ENCODE measurements around the gene SLC13A2. TPM values are rescaled to one million over a fixed set of nuclear protein-coding genes. Genes with fewer than 3 reads are reported as not detected.

SLC13A2 gene
- total and polyA plus RNA-seq, 12 donors: not detected

DNA sequence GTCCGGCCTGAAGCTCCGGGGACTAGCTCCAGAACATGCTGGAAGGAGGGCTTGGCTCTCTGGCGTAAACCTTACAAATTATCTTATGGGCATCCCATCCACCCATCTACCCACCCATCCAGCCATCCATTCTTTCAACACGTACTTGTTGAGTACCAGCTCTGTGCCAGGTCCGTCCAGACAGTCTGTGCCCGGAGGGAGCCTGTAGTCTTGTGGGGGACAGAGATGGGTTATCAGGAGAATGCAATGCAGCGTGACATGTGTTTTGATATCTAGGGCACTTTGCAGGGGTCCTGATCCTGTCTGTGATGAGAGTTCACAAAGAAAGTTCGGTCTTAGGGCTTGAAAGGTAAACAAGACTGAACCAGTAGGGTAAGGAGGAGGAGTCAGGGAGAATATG, 4.1 kb upstream of the SLC13A2 start:
- no peak overlapping the region for H3K4me3 ChIP-seq
- no peaks in the 10 kb centered on the region for H3K9me3 ChIP-seq
- intact Hi-C loops (cut with DNase I): loop anchor here in 1 of 10 donors (10.0 kb wide), 1 partner anchor 65 kb away; the partner anchor contains the start of gene SLC46A1
- no peaks in the 10 kb centered on the region for H3K36me3 ChIP-seq
- no peak for DNase-seq
- WGBS, 2 donors: 49 to 63% methylated on average over 8 of the region's 8 CpGs
- no peak for ATAC-seq
- peaks cover 0 to 29% (median 16%) of the 10 kb centered on the region in 7 donors for H3K27me3 ChIP-seq
- H3K27ac ChIP-seq: no peak overlapping the region
- TF ChIP-seq, protein P1, sequence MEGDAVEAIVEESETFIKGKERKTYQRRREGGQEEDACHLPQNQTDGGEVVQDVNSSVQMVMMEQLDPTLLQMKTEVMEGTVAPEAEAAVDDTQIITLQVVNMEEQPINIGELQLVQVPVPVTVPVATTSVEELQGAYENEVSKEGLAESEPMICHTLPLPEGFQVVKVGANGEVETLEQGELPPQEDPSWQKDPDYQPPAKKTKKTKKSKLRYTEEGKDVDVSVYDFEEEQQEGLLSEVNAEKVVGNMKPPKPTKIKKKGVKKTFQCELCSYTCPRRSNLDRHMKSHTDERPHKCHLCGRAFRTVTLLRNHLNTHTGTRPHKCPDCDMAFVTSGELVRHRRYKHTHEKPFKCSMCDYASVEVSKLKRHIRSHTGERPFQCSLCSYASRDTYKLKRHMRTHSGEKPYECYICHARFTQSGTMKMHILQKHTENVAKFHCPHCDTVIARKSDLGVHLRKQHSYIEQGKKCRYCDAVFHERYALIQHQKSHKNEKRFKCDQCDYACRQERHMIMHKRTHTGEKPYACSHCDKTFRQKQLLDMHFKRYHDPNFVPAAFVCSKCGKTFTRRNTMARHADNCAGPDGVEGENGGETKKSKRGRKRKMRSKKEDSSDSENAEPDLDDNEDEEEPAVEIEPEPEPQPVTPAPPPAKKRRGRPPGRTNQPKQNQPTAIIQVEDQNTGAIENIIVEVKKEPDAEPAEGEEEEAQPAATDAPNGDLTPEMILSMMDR (IDR thresholded peaks at IDR 0.05): no peak
- peaks cover 0 to 26% (median 0%) of the 10 kb centered on the region in 9 donors for H3K4me1 ChIP-seq

DNA sequence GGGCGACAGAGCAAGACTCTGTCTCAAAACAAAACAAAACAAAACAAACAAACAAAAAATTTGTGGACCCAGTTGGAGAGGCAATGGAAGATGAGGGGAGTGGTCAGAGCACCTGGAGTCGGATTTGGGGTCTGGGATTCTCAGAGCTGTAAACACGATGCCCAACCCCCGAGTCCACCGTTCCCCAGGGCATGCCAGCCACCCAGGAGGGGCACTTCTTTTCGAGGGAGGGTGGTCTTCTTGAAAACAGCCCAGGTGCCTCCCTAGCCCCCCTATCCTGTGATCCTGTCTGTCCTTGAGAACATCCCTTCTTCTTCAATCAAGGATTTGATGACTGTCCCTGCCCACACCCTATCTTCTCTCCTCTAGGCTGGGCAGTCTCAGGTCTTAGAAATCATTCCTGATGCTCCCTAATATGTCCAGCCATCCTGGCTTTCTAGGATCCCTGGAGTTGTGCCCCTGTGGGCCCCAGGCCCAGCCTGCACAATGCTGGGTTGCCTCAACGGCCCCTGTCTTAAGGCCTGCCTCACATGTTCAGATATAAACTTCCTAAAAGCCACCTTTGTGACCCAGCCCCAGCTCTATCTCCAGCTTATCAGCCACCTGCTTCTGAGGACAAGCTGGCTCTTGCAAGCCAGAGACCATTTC, 3.1 kb upstream of the SLC13A2 start:
- intact Hi-C loops (cut with DNase I): no loop called here
- DNase-seq (no peak), ATAC-seq (no peak)
- H3K27ac ChIP-seq: no peak overlapping the region
- 73 to 81% methylated on average over 7 of the region's 7 CpGs for WGBS, 2 donors
- peaks cover 0 to 26% (median 0%) of the 10 kb centered on the region in 9 donors for H3K4me1 ChIP-seq
- no peaks in the 10 kb centered on the region for H3K9me3 ChIP-seq
- TF ChIP-seq, protein P1 (IDR thresholded peaks at IDR 0.05): no peak
- peaks cover 0 to 18% (median 14%) of the 10 kb centered on the region in 7 donors for H3K27me3 ChIP-seq
- no peak overlapping the region for H3K4me3 ChIP-seq
- no peaks in the 10 kb centered on the region for H3K36me3 ChIP-seq

DNA sequence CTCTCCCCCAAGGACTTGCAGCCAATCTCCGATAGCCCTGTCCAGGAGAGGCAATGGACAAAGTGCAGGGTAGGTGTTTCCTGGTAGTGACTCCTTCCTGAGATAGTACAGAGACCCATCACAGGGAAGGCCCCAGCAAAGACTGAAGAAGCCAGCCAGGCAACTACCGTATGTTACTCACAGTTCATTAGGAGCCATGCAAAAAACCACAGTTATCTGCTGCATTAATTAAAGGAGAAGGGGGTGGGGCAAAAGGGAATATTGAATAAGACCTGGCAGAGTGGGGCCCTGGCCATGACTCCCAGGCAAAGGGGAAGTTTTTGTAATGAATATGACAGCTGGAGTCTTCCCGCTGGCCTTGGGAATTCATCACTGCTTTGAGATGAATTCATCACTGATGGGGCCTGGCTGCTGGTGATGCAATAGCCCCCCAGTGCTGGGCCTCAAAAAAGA, 2.5 kb upstream of the SLC13A2 start:
- 56 to 64% methylated on average over 3 of the region's 3 CpGs for WGBS, 2 donors
- Histone ChIP-seq H3K4me3 (no peak overlapping the region), H3K27me3 (peaks cover 0 to 14% (median 10%) of the 10 kb centered on the region in 7 donors), H3K36me3 (no peaks in the 10 kb centered on the region), H3K4me1 (peaks cover 0 to 23% (median 0%) of the 10 kb centered on the region in 9 donors), H3K9me3 (no peaks in the 10 kb centered on the region), H3K27ac (no peak overlapping the region)
- TF ChIP-seq, protein P1 (IDR thresholded peaks at IDR 0.05): no peak
- no peak for ATAC-seq
- no peak for DNase-seq
- intact Hi-C loops (cut with DNase I): no loop called here

DNA sequence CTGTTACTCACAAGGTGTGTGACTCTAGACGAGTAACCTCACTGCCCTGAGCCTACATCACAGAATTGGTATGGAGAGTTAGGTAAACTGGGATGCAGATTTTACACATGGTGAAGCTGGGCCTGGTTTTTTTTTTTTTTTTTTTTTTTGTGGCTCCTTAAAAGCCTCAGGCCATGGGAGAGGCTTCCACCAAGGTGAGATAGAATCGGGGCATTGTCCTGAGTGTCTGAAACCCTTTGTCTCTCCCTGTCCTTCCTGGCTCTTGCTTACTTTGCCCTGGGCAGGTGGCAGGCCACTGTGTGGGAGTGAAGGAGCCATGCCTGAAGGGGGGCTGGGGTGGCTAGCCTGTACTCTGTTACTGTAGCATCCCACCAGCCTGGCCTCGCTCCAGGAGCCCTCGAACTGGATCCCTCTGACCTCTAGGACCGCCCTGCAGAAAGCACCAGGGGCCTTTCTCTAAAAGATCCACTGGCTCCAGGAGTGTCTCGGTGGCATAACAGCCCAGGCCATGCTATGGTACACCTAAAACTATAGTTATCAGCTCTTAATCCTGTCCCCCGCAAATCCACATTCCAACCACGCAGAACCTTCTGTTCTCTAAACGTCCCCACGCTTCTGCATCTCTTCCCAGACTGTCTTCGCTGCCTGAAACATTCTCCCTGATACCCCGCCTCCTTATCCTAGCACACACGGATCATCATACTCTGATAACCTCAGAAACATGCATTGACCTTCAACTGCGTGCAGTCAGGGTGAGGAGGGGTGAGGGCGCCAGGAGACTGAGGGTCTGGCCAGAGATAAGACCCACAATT, 1.7 kb upstream of the SLC13A2 start:
- H3K27me3 ChIP-seq: peaks cover 0 to 17% (median 5%) of the 10 kb centered on the region in 7 donors
- H3K4me1 ChIP-seq: peaks cover 0 to 15% (median 0%) of the 10 kb centered on the region in 9 donors
- no peaks in the 10 kb centered on the region for H3K9me3 ChIP-seq
- WGBS, 2 donors: 55% methylated on average over 15 of the region's 15 CpGs
- ATAC-seq: no peak
- no peak overlapping the region for H3K4me3 ChIP-seq
- TF ChIP-seq, protein P1 (IDR thresholded peaks at IDR 0.05): no peak
- H3K36me3 ChIP-seq: no peaks in the 10 kb centered on the region
- intact Hi-C loops (cut with DNase I): no loop called here
- no peak overlapping the region for H3K27ac ChIP-seq
- no peak for DNase-seq
